Measurements from ENCODE around the gene RFX2. TPM values are rescaled to one million over a fixed set of nuclear protein-coding genes. Genes with fewer than 3 reads are reported as not detected.

Gene RFX2
- total and polyA plus RNA-seq, 9 of the 15 experiments (the other 6 are each of a cell fraction or from before 2014, with no cell fraction given) = 3.6 to 18.7 (median 8.7) TPM

DNA sequence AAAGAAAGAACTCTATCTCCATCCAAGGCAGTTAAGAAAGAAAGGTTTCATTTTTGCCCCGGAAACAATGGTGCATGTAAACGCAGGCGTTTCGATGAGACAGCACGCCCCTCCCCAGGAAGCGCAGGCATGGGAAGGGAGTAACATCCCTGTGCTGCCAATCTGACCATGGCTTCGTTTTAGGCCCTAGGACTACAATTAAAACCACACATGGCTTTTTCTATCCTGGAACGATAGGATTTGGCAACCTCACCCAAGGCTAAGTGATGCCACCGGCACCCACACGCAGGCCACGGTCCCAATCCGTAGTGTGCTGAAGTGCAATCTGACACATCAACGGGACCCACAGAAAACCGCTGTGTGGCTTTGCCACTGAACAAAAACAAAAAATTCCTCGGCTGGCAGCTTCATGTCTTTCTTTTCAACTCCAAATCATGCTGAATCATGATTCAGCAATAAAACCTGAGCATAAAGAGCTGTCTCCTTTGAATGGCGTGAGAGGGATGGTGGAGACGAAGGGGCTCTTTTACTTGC, 156.6 kb downstream of the RFX2 start (continued):
- TF ChIP-seq NR2C2 (CRISPR knock-in tag; IDR thresholded peaks at IDR 0.05) (no peak), NR2C2 (tag; IDR thresholded peaks at IDR 0.05) (peak; percentile 55; the same call in 1 of the 2 replicates), ZNF444 (CRISPR knock-in tag; IDR thresholded peaks at IDR 0.05) (no peak), CBFA2T3 (IDR thresholded peaks at IDR 0.05) (no peak), SMAD3 (CRISPR knock-in tag; conservative IDR thresholded peaks at IDR 0.05) (0 out of 2 replicates have a peak, but pooled peaks have one; percentile 12), ZNF384 (IDR thresholded peaks at IDR 0.05; ENCODE audit: low read depth, low read length) (no peak), NFE2L1 (tag; IDR thresholded peaks at IDR 0.05; ENCODE audit: borderline replicate concordance, low read depth) (peak; percentile 72; the same call in 1 of the 2 replicates), EHMT2 (IDR thresholded peaks at IDR 0.05) (no peak), ZC3H8 (IDR thresholded peaks at IDR 0.05) (no peak), L3MBTL2 (IDR thresholded peaks at IDR 0.05) (peak; percentile 14; the same call in 1 of the 2 replicates), RCOR1 (IDR thresholded peaks at IDR 0.05; ENCODE audit: borderline replicate concordance in 1 of 2, low read depth in 2 of 2, low read length in 2 of 2) (no peak), ZNF592 (IDR thresholded peaks at IDR 0.05) (peak; percentile 71), BRD4 (IDR thresholded peaks at IDR 0.05) (no peak; the same call in 1 of the 2 replicates), CHD1 (IDR thresholded peaks at IDR 0.05; ENCODE audit: low read length) (peak; percentile 31), SMARCA5 (IDR thresholded peaks at IDR 0.05) (no peak), MYC (IDR thresholded peaks at IDR 0.05; ENCODE audit: low read depth, low read length) (no peak), MYC (CRISPR knock-in tag; IDR thresholded peaks at IDR 0.05; ENCODE audit: borderline replicate concordance, low read depth) (no peak), RFX1 (IDR thresholded peaks at IDR 0.05) (no peak), RAD21 (CRISPR knock-in tag; conservative IDR thresholded peaks at IDR 0.05 in 1 of 2, IDR thresholded peaks at IDR 0.05 in 1 of 2) (no peak), ZNF347 (CRISPR knock-in tag; IDR thresholded peaks at IDR 0.05; ENCODE audit: low read depth) (no peak), NBN (IDR thresholded peaks at IDR 0.05; ENCODE audit: low read depth) (no peak), MAFF (IDR thresholded peaks at IDR 0.05; ENCODE audit: low read length) (peak; percentile 92)
- TF ChIP-seq, protein P1, sequence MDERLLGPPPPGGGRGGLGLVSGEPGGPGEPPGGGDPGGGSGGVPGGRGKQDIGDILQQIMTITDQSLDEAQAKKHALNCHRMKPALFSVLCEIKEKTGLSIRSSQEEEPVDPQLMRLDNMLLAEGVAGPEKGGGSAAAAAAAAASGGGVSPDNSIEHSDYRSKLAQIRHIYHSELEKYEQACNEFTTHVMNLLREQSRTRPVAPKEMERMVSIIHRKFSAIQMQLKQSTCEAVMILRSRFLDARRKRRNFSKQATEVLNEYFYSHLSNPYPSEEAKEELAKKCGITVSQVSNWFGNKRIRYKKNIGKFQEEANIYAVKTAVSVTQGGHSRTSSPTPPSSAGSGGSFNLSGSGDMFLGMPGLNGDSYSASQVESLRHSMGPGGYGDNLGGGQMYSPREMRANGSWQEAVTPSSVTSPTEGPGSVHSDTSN (CRISPR knock-in tag; IDR thresholded peaks at IDR 0.05; ENCODE audit: low read depth) = no peak
- TF ChIP-seq, protein P1 (tag; conservative IDR thresholded peaks at IDR 0.05; ENCODE audit: low read depth) = peak; percentile 18; the same call in 1 of the 2 replicates
